HG02970 (cell line): ENCODE results near the gene NTF3.

Source experiments
- ATAC-seq: cut with Tn5 transposase; IDR thresholded peaks from one replicate; pipeline ENCODE4 v1.9.1; 2021; ENCODE audit warnings: mild to moderate bottlenecking, moderate library complexity, moderate number of reproducible peaks; ENCODE audit not compliant: unreplicated experiment, low FRiP score

The NTF3 gene

DNA sequence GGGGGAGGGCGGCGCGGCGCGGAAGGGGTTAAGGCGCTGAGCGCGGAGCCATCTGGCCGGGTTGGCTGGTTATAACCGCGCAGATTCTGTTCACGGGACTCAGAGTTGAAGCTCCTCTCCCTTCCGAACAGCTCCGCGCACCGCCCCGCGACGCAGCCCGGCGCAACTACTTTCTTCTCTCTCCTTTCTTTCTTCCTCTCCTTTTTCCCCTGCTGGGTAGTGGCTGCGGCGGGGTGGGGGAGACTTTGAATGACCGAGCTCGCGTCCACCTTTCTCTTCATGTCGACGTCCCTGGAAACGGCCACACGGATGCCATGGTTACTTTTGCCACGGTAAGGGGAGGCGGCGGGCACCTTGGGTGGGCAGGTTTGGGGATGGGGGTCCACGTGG is at the start of gene NTF3:
Gene NTF3 (plus strand): TSS at position 98 of the 390 bp plus-strand sequence. CDS start 217 bp downstream, at position 315.
- ATAC-seq, result no peak

DNA sequence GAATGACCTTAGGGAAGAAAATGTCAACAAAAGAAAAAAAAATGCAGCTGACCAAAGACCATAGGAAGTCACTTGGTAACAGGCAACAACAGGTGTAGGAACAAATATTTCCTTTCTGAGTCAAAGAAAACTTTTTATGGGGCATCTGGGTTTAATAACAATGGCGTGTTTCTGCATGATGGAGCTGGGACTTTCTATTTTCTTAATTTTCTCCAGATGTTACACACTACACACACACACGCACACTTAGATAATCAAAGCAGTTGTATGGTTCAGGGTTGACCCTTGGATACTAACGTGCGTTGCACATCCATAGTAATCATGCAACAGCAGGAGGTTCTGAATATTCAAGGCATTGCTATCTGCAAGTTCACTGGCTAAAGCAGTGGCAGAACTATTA is 47.9 kb upstream of the NTF3 start:
- ATAC-seq, result no peak

- no peak for ATAC-seq
Observed at GRCh38 chr12:5388581-5389535, 43.0 kb upstream of the NTF3 start.

DNA sequence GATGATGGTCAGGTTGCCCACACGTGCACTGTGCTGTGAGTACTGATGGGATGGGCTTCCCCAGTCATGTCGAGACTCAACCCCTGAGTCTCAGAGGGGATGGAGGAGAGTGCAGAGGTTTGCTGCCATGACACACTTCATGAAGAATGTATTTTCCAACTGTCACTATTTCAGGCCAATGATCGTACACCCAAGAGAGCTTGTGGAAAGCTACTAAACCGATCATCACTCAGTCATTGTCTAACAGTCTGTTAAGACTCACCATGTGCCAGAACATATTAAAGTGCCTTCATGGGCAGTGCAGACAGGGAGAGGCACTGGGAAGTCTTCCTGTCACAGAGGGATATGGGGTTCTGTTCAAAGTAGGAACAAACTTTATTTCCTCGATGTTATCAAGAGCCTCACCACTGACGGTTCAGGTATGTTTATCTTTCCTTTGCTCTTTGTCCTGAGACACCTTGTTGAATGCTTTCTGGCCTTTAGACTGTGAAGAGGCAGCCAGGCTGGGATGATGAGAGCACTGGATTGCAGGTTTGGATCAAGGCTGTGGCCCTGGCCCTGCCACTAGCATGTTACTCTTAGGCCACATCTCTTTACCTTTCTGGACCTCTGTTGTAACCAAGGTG is 41.6 kb upstream of the NTF3 start:
- ATAC-seq, result no peak

DNA sequence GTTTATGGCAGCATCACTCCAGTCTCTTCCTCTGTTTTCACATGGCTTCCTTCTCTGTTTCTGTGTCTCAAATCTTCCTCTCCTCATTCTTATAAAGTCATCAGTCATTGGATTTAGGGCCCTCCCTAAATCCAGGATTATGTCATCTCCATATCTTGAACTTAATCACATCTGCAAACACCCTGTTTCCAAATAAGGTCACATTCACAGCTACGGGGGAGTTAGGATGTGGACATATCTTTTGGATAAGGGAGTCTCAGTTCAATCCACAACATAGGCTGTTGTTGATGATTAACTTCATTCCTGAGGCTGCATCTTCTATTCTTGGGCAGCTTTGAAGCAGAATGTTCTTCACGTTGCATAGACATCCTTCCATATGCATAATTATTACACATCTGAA is 40.3 kb upstream of the NTF3 start:
- no peak for ATAC-seq

GRCh38 chr12:5392961-5393360 is 38.9 kb upstream of the NTF3 start:
- ATAC-seq, result no peak

DNA sequence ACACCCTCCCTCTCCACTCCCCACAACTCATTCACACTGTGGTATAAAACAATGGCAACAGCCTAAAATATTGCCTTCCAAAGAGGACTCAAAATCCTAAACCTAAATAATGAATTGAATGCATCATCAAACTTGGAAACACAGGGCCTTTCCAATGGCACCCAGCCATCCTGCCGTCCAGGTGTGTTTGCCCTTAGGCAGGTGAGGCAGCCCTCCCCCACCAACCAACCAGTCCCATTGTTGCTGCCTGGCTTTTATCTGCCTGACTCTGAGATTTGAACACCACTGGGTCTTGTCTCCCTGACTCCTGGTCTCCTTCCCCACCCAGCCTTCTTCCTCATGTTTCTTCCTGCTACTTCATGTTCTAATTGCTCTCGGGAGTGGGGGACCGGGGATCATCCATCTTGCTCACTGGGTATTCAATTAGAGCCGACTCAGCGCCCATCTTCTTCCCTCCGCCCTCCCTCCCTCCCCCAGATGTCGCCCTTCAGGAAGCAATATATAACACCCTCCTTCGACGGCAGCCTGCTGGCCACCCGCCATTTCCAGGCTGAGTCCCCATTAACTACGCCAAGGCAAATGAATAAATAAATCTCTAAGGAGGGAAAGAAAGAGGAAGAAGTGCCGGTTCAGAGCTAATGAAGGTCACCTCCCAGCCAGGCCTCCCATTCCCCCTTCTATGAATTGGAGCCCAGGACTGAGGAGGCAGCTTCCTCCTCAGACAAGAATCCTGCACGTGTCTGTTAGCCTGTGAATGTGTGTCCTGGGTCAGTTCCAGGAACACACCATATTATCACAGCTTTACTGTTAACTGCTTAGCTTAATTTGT is 36.3 kb upstream of the NTF3 start:
- ATAC-seq, result no peak

- no peak for ATAC-seq
Observed at GRCh38 chr12:5396541-5396940, 35.4 kb upstream of the NTF3 start.

GRCh38 chr12:5399266-5399665 is 32.6 kb upstream of the NTF3 start:
- ATAC-seq, result no peak

DNA sequence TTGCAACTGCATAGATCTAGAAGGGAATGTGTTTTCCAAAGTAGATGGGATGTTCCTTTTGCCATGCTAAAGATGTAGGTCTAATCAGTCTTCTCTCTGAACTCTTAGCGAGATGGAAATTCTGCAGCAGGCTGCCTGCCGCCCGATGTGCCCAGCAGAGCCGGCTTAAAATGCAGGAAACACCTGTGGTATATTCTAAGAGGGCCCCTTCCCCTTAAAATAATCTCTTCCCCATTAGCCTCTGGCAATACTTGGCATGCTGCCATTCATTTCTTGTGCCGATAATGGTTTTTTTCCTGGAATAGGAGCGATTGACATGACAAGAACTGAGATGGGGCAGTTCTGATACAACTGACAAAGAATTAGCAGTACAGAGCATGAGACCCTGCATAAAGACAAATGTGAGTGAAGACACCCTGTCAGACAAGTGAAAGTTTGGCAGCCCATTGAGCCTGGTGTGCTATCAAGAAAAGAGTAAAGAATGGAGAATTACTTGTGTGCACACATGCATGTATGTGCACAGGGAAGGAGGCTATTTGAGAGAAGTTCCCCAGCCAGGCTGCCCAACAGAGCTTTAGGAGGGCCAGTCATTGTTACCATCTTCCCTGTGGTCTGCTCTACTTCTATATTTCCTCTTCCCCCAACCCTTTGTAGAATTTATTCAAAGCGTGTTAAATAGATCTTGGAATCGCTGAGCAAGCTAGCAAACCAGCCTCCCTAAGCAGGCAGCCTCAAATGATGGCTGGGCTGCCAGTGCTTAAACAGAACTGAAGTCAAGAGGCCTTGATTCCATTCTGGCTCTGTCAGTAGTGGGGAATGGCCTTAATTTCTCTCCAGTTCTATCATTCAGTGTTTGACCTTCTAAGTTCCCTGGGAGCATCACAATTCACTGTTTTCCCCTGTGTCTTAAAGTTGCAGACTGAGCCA is 29.6 kb upstream of the NTF3 start:
- ATAC-seq, result no peak

- ATAC-seq, result no peak
Observed at GRCh38 chr12:5403411-5403810, 28.5 kb upstream of the NTF3 start.

DNA sequence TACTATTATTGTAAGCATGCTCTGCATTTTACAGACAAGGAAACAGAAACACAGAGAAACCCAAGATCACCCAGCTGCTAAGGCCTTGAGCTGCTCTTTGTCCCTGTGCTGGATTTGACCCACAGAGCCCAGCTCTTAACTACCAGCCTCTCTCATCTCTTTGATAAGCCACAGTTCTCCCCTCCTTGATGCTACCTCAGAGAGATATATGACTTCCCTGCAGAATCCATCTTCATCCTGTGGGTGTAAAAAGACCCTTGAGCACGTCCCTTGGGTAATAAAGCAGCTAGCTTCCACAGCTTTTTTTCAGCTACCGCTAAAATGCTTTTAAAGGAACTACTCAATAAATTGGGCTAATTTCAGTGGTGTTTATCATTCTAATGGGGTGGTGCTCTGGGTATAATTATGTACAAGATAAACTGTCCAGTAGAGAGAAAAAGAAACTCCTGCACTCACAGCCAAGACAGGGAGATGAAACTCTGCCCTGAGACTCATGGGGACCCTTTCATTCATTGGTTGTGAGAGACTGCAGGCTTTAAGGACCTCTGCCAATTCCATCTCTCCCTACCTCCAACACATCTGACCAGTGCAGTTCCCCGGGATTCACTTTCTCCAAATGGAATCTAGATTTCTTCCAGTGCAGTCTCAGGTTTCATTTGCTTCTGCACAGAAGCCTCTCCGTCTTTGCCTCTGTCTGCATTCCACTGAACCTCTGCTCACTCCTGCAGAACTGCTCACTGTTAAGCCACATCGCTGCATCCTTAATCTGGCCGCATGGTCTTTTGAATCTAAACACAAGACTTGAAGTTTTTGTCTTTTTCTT is 24.7 kb upstream of the NTF3 start:
- no peak for ATAC-seq

DNA sequence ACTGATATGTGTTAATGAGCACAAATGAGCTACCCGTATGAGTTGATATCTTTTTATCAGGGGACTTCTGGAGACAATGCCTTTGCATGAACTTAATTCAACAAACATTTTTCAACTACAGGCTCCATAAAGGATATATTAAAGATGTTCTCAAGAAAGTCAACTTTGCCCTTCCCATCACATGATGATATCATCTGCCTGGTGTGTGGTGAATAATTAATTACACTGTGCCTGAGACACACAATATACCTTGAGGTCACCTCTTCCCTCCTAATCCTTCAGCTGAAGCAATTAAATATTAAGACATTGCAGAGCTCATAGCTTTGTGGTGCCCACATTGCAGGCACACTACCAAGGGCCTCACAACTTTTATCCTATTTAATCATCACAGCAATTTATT is 22.3 kb upstream of the NTF3 start:
- ATAC-seq, result no peak

DNA sequence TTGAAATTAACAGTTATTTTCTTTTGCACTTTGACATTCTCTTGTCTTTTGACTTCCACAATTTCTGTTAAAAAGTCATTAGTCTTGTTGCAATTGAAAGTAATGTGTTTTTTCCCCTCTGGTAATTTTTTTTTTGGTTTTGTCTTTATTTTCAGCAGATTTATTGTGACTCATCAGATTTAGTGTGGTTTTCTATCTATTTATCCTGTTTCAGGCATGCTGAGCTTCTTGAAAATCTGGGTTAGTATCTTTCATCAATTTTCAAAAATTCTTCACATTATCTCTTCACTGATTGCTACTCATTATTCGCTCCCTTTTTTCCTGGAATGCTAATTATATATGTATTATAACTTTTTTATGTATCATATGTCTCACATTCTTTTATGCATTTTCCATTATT is 15.3 kb upstream of the NTF3 start:
- no peak for ATAC-seq

DNA sequence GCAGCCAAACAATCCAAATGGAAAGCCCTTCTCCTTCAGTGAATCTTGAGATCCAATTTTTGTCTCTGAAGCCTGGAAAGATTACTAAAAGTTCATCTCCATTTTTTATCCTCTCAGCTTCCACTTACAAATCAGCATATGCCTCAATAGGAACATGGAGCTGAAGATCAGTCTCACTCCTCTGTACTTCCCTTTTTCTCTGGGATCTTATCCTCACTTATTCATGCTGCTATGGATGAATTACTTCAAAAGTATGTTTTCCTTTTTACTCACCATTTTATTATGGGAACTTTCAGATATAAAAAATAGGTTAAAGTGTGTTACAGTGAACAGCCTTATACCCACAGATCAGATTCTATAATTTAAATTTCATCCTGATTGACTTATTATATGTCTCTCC is 14.4 kb upstream of the NTF3 start:
- ATAC-seq, result no peak

DNA sequence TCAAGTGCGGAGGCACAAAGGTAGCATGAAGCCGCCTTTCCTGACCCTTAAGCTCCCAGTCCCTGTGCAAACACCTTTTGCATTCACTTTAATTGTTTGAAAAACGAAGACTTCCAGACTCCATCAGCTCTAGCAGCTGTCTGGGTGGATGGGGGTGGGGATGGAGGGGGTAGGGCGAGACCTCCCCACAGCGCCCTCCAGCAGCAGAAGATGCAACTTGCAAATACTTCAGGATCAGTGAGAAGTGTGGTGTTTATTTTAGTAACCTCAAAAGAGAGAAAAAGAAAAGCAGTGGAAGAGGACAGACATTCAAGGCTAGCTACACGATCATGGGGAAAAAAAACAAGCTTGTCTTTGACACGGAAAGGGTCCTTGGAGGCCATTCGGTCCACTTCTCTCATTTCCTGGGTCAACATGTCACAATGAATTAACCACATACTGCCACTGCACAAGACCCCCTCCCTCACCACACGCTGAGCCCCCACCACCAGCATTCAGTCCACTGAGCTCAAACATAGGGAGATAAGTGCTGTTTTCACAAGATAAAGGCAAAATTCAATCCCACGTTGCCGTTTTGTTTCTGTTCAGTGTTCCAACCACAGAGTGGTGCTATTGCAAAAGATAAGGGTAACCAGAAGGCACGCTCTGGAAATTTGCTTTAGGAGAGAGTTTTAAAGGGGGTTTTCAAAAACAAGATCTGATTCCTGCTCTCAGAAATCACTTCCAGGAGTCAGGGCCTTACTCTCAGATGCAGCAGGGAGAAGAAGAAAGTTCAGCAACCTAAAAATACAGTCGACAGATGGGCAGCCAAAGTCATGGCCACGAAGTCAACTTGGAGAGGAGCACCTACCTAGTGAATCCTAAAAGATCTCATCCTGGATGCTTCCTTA is 3.3 kb upstream of the NTF3 start:
- ATAC-seq, result no peak

DNA sequence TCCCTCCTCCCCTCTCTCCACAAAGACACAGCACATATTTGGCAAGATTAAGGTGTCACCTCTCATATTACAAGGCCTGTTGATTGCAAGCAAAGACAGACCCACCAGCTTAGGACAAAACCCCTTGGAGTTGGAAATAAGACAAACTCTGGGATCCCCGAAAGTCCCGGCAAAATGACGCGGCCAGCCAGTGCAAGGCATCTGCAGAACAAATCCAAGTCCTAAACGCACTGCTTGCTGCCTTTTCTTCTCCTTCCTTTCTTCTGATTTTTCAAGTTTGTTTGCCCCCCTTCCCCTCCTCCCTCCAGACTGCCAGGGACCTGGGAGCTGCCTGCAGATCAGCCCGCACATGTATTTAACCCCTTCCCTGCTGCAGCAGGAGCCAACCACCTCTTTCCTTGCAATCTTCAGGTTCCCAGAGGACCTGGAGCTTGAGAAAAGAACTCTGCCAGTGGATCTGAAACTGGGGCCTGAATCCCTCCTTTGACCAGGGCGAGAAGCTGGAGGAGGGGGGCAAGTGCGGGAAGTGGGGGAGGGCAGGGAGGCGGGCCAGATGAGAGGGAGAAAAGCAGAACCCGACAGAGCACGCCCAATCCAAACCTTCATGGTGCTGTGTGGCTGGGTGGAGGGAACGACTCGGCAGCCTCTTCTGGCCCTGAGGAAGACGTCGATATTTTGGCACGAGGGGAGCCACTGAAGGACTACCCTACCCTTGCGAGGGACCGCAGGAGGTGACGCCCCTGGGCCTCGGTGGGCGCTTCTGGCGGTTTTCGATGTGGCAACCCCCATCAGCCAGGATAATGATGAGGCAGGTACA is 2.0 kb upstream of the NTF3 start:
- ATAC-seq, result no peak
